HepG2 (cell line): ENCODE measurements around the gene CCDC18. TPM values are rescaled to one million over a fixed set of nuclear protein-coding genes. Genes with fewer than 3 reads are reported as not detected.

Experiments used
- ATAC-seq: fragments of 200-7000 bp; cut with Tn5 transposase; 3 replicates; pipeline ENCODE4 v1.9.1; 2020; ENCODE audit warnings: mild to moderate bottlenecking, moderate library complexity
- BruUV-seq: library from RNA; stranded (reverse); fragments of 400-500 nt; replicated peaks from 2 replicates; lab custom pipeline; 2021; lab: Mats Ljungman, UMichigan
- CTCF ChIA-PET: fragments of 300-600 bp; formaldehyde crosslinking; extraction: SDS; loops from one replicate; lab custom pipeline; 2021; ENCODE audit warnings: low total read pairs, inconsistent platforms, low intra/inter-chr PET ratio; lab: Yijun Ruan, JAX
- POLR2A ChIA-PET: fragments of 350-600 bp; sonication (Branson Sonifier 250); formaldehyde crosslinking; loops from one replicate; lab custom pipeline; 2020; ENCODE audit warnings: antibody characterized with exemption, inconsistent platforms; lab: Yijun Ruan, JAX
- DNase-seq: peaks from one replicate; pipeline ENCODE4 v3.0.0-alpha.2; 2015; ENCODE audit warnings: low spot score
- FAIRE-seq: peaks from 3 replicates; lab custom pipeline; 2011; peaks lifted over from hg19 to GRCh38; lab: Jason Lieb, UNC
- H2AFZ ChIP-seq: one replicate; pipeline ENCODE4 v1.6.1; 2011; ENCODE audit warnings: low read length, inconsistent platforms
- H3K27ac ChIP-seq: fragments of 300-600 bp; 3 replicates; pipeline ENCODE4 v1.8.0; 2011; ENCODE audit warnings: mixed run types, mild to moderate bottlenecking, mixed read lengths, low read length, inconsistent platforms; ENCODE audit not compliant: insufficient read depth; ENCODE audit errors: extremely low read length
- H3K27me3 ChIP-seq, 2 experiments: fragments of 200-600 bp in 1 of 2; 2 replicates in 1 of 2; 3 replicates in 1 of 2; pipeline versions ENCODE4 v1.6.0 to v1.8.0; 2011; ENCODE audit warnings: low read length in 2 of 2, mild to moderate bottlenecking in 2 of 2, moderate library complexity in 2 of 2, inconsistent platforms in 1 of 2; ENCODE audit not compliant: insufficient read depth in 2 of 2, control insufficient read depth in 1 of 2
- H3K36me3 ChIP-seq, 2 experiments: fragments of 200-600 bp in 1 of 2; replicated peaks in 1 of 2; 2 replicates in 1 of 2; 3 replicates in 1 of 2; pipeline versions ENCODE4 v1.5.1 to v1.8.0; 2011; ENCODE audit warnings: low read length in 2 of 2, inconsistent platforms in 1 of 2; ENCODE audit not compliant: insufficient read depth in 2 of 2, control insufficient read depth in 1 of 2
- H3K4me1 ChIP-seq: 2 replicates; pipeline ENCODE4 v1.5.1; 2012; ENCODE audit warnings: low read length, inconsistent platforms; ENCODE audit not compliant: insufficient read depth
- H3K4me2 ChIP-seq: 2 replicates; pipeline ENCODE4 v1.6.0; 2011; ENCODE audit warnings: low read depth, low read length, inconsistent platforms
- H3K4me3 ChIP-seq, 3 experiments: fragments of 200-600 bp in 1 of 3; sonication (generic), shearing (Covaris generic) in 1 of 3; replicated peaks in 1 of 3; 2 replicates each; pipeline ENCODE4 v1.5.1; 2011 to 2016; ENCODE audit warnings: low read length in 3 of 3, inconsistent platforms in 2 of 3, low read depth in 2 of 3, mild to moderate bottlenecking in 2 of 3, control low read depth in 1 of 3, mixed read lengths in 1 of 3; ENCODE audit not compliant: insufficient read depth in 1 of 3
- H3K79me2 ChIP-seq: one replicate; pipeline ENCODE4 v1.6.1; 2011; ENCODE audit warnings: low read length, inconsistent platforms; ENCODE audit not compliant: insufficient read depth
- H3K9ac ChIP-seq: 2 replicates; pipeline ENCODE4 v1.6.0; 2011; ENCODE audit warnings: mild to moderate bottlenecking, low read depth, low read length, inconsistent platforms; ENCODE audit not compliant: insufficient read depth
- H3K9me3 ChIP-seq: 2 replicates; pipeline ENCODE4 v1.5.1; 2012; ENCODE audit warnings: mild to moderate bottlenecking, low read length
- H4K20me1 ChIP-seq: 2 replicates; pipeline ENCODE4 v1.6.0; 2011; ENCODE audit warnings: inconsistent platforms, mild to moderate bottlenecking, low read length, moderate library complexity; ENCODE audit not compliant: insufficient read depth
- CREB1 ChIP-seq, 2 experiments: fragments of 450-650 bp in 1 of 2; IDR thresholded peaks; 2 replicates each; pipeline ENCODE4 v1.6.1; 2016 to 2017; ENCODE audit warnings: control low read depth in 1 of 2, mild to moderate bottlenecking in 1 of 2, missing compliant biosample characterization in 1 of 2, missing genetic modification characterization in 1 of 2
- PITX1 ChIP-seq: sonication (generic); formaldehyde crosslinking; IDR thresholded peaks from 2 replicates; pipeline ENCODE4 v1.5.1; 2020; ENCODE audit warnings: mild to moderate bottlenecking, missing genetic modification reagents
- ZNF160 ChIP-seq: sonication (generic); formaldehyde crosslinking; IDR thresholded peaks from 2 replicates; pipeline ENCODE4 v1.8.0; 2022; ENCODE audit warnings: mild to moderate bottlenecking, inconsistent platforms, missing genetic modification reagents
- ZNF235 ChIP-seq: sonication (generic); formaldehyde crosslinking; IDR thresholded peaks from 2 replicates; pipeline ENCODE4 v1.8.1; 2023; ENCODE audit warnings: mild to moderate bottlenecking, missing genetic modification reagents, borderline replicate concordance
- ZNF382 ChIP-seq: sonication (generic); formaldehyde crosslinking; IDR thresholded peaks from 2 replicates; pipeline ENCODE4 v1.5.0; 2020; ENCODE audit warnings: missing genetic modification reagents, mild to moderate bottlenecking, borderline replicate concordance
- ZNF660 ChIP-seq: sonication (generic); formaldehyde crosslinking; IDR thresholded peaks from 2 replicates; pipeline ENCODE4 v1.5.1; 2020; ENCODE audit warnings: mild to moderate bottlenecking, low read depth, missing genetic modification reagents, borderline replicate concordance
- ZNF720 ChIP-seq: sonication (generic); formaldehyde crosslinking; IDR thresholded peaks from 2 replicates; pipeline ENCODE4 v1.4.0; 2020; ENCODE audit warnings: missing genetic modification reagents
- WGBS: methylation state at CpG from one replicate; pipeline ENCODE4 v1.1.6; 2017; ENCODE audit warnings: low lambda C conversion rate; 5-methylcytosine and 5-hydroxymethylcytosine counted together
- in situ Hi-C: cut with HindIII; loops from 2 replicates; pipeline ENCODE4 v1.10.0; 2017; ENCODE audit warnings: low pct_unique_long_range_greater_than_20kb; ENCODE audit not compliant: extremely low pct_ligation_motif_present
- intact Hi-C: fragments of 100-400 bp; cut with micrococcal nuclease; formaldehyde crosslinking; loops from one replicate; pipeline ENCODE4 v1.10.0; 2022; ENCODE audit not compliant: unreplicated experiment
- polyA plus RNA-seq, 8 experiments: library from polyadenylated mRNA; depleted of rRNA in 3 of 8; stranded (reverse) in 7 of 8; unstranded in 1 of 8; fragments of >200 nt; fragmentation: Illumina TruSeq in 4 of 8; extraction: Trizol in 4 of 8; gene quantifications; 2 replicates each; pipeline versions ENCODE4 v1.2.1 to v1.2.3, GENCODE V29; 2011 to 2016; ENCODE audit warnings: low read depth in 4 of 8, missing spikeins in 1 of 8, mixed read lengths in 1 of 8; ENCODE audit not compliant: insufficient read depth in 1 of 8
- total RNA-seq, 5 experiments: library from RNA; depleted of rRNA; stranded (reverse); fragments of >200 nt; fragmentation: Illumina TruSeq; extraction: Trizol; gene quantifications; 2 replicates each; pipeline ENCODE4 v1.2.3, GENCODE V29; 2016; ENCODE audit warnings: low read depth in 1 of 5
- TF ChIP-seq, protein P1 (sequence below): IDR thresholded peaks from 2 replicates; pipeline ENCODE4 v1.6.1; 2016; ENCODE audit warnings: mild to moderate bottlenecking

Gene CCDC18
- total and polyA plus RNA-seq, 2 of the 13 experiments (the other 11 are each of a cell fraction or from before 2014, with no cell fraction given) = 1.9 to 18.4 TPM

DNA sequence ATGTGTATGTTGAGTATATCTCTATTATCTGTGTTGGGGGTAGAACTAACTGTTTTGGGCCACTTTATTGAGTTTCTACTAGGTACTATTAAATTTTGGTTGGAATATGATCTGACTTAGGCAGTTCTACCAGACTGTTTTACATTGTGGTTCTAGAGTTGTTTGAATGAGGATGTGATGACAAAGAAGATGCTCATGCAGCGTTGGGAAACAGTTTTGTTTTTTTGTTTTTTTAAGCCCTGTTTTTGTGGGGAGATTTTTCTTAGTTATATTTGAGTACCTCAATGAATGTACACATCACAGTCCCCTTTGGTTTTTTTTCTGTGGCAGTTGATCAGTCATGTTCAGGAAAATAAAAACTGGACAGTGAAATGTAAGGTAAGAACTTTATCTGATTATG lies 40.4 kb upstream of the CCDC18 start:
- Histone ChIP-seq H2AFZ (no peak overlapping the region), H3K27ac (no peak overlapping the region), H3K4me1 (no peaks in the 10 kb centered on the region), H3K4me3 (no peak overlapping the region), H3K9ac (no peak overlapping the region), H4K20me1 (no peaks in the 10 kb centered on the region), H3K36me3 (peaks cover 8 to 43% of the 10 kb centered on the region in 2 experiments; a peak in 4 of 5 replicates), H3K79me2 (no peaks in the 10 kb centered on the region), H3K4me2 (no peak overlapping the region), H3K9me3 (no peaks in the 10 kb centered on the region), H3K27me3 (no peaks in the 10 kb centered on the region)
- in situ Hi-C loops (no loop called here), intact Hi-C loops (no loop called here)
- FAIRE-seq = no peak
- WGBS = 96% methylated on average over 1 of the region's 1 CpG
- CTCF ChIA-PET = no interaction called here
- BruUV-seq = no TSS peak
- TF ChIP-seq CREB1 (IDR thresholded peaks at IDR 0.05) (no peak), CREB1 (CRISPR knock-in tag; IDR thresholded peaks at IDR 0.05) (no peak), ZNF382 (CRISPR knock-in tag) (no peak), ZNF660 (CRISPR knock-in tag) (no peak), ZNF160 (CRISPR knock-in tag) (no peak), PITX1 (no peak), ZNF235 (CRISPR knock-in tag) (no peak), ZNF720 (CRISPR knock-in tag) (no peak)
- TF ChIP-seq, protein P1, sequence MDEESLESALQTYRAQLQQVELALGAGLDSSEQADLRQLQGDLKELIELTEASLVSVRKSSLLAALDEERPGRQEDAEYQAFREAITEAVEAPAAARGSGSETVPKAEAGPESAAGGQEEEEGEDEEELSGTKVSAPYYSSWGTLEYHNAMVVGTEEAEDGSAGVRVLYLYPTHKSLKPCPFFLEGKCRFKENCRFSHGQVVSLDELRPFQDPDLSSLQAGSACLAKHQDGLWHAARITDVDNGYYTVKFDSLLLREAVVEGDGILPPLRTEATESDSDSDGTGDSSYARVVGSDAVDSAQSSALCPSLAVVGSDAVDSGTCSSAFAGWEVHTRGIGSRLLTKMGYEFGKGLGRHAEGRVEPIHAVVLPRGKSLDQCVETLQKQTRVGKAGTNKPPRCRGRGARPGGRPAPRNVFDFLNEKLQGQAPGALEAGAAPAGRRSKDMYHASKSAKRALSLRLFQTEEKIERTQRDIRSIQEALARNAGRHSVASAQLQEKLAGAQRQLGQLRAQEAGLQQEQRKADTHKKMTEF (CRISPR knock-in tag) = no peak
- no peak for DNase-seq
- POLR2A ChIA-PET = no interaction called here
- no peak for ATAC-seq
